Activated CD4-positive, alpha-beta T cell treated with anti-CD3 and anti-CD28 coated beads, Interleukin-2, amount 50 U/mL, for 24 hours (primary cell): ENCODE data around the gene CHSY3.

Experiments
- DNase-seq, 2 donors: peaks; one replicate each; pipeline ENCODE4 v3.0.0-alpha.2; 2020; ENCODE audit warnings: low read depth in 1 of 2, low spot score in 1 of 2

CHSY3 gene

DNA sequence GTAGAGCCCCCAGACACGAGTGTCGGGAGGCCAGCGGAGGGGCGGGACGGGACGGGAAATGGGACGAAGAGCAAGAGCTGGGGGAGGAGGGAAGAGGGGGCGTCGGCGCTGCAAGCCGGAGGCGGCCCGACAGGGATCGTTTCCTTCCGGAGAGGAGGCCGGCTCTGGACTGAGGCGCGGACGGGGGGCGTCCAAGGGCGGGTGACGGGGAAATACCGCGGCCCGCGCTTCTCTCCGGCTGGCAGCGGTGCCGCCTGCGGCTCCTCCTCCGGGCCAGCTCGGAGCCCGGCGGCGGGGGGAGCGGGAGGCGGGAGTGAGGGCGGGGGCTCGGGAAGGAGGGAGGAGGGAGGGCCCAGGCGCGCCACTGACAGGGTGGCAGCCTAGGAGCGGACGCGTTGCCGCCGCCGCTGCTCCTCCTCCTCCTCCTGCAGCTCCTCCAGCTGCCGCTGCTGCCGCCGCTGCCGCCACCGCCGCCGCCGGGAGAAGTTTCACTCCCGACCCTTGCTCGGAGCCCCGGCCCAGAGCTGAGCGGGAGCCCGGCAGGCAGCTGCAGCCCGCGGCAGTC lies at the start of gene CHSY3:
TSS of gene CHSY3 (plus strand) at position 364 of the 565 bp plus-strand sequence.
- DNase-seq = peak in 1 of 2 donors; percentile 13

GRCh38 chr5:129856325-129856724 lies 47.9 kb upstream of the CHSY3 start:
- DNase-seq = no peak

DNA sequence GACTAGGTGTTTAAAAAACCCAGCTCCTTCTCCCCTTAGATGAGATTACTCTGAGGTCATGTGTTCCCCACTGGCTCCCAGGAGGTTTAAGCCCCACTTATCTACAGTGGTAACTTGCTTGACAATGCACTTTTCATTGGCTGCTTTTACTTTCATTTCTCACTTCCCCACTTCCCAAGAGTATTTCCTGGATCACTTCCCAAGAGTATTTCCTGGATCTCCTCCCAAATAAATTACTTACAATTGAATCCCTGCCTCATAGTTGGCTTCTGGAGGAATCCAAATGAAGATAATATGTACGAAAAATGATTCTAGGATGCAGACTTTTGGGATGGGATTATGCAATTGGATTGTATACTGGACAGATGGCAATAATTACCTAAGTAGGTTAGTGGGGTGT lies 47.1 kb upstream of the CHSY3 start:
- no peak for DNase-seq

DNA sequence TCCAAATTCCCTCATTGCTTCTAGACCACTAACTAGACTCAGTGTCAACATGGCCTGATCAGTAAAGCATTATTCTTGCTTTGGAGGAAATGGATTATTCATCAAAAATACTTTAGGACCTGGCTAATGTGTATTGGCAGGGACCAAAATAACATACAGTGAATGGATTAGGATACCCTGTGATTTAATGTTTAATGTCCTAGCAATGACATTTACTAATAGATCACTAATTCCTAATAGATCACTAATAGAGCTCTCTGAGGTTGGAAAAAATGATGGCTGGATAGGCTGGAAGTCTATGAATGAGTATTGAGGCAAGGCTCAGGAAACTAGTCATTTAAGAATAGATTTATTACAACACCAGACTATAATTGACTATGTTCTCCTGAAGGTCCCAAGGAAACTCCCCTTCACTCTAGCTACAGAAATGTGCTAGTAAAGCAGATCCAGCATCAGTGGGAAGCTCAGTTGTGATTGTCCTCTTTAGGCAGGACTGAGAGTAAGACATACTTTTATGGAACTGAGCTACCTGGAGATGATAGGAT lies 46.1 kb upstream of the CHSY3 start:
- DNase-seq = no peak

GRCh38 chr5:129884322-129884721 lies 19.9 kb upstream of the CHSY3 start:
- no peak for DNase-seq

GRCh38 chr5:129899454-129899853 lies 4.8 kb upstream of the CHSY3 start:
- DNase-seq = no peak

DNA sequence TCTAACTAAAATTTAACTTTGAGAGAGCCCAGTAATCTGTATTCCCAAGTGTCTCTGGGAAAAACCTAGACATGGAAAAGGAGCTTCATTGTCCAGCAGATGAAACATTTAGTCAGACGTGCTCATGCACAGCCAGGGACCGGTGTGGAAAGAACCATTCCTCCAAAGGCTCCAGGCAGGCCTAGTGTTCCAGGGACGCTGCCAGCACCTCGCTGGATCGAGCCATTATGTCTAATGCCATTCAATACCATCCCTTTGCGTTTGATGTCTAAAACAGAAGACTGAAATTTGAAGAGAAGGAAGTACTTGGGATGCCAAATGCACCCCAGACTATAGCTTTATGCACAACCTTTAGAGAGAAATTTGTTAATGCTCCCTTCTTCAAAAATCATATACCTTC lies 1.4 kb upstream of the CHSY3 start:
- DNase-seq = no peak

DNA sequence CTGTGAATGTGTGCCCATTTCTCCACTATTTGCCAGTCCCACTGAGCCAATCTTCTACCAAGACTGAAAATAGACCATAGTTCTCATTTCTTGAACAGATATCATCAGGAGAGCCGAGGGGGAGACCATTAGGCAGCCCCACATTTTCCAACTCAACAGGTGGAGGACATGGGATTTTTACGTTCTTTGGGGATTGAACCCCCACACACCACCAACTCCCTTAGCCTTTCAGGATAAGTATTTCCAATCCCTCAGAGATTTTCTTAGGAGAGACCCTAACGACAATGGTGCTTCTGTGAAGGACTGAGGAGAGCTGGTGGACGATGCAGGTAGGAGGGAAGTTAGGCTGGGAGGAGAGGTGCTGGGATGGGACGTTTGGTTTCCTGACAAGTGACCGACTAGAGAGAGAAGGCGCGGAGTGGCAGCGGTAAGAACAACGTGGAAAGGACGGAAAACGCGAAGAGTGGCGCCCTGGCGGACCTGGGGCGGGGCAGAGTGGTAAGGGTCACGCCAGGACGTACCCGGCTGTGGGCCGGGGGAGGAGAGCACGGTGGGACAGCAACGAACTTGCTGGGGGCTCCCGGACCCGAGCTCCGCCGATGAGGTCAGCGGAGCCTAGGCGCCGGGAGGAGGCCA lies 681 bp upstream of the CHSY3 start:
- no peak for DNase-seq

GRCh38 chr5:129904667-129905472 lies 605 bp downstream of the CHSY3 start:
- DNase-seq = no peak

- DNase-seq = no peak
Observed at GRCh38 chr5:129905473-129906176, 1.4 kb downstream of the CHSY3 start.

- DNase-seq = no peak
Observed at GRCh38 chr5:129906177-129906887, 2.1 kb downstream of the CHSY3 start.

- DNase-seq = no peak
Observed at GRCh38 chr5:129909225-129909624, 5.0 kb downstream of the CHSY3 start.

DNA sequence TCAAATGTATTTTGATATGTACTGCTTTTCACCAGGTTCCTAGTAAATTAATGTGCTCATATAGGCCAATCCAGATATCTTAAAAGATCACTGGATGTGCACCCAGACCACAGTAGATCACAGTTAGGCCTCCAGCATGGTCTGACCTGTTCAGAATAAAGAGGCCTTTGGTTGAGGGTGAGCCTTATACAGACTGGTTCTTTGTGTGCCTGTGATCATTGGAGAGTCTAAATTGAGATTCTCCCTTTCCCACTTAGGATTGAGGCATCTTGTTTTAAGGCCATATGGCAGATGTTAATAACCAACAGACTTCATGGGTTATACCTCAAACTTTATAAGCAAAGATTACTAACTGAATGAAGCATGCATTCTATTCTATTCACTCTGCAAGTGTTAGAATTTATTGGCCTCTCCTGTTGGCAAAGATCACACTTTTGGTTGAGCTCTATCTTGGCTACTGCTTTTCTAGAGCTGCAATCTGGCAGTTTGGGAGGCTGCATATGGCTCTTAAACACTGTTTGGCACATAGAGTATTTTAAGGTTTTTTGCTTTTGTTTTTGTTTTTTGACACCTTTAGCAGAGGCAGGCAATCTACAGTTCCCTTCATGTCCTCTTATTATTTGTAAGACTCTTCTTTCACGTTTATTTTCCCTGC lies 8.5 kb downstream of the CHSY3 start:
- DNase-seq = no peak

DNA sequence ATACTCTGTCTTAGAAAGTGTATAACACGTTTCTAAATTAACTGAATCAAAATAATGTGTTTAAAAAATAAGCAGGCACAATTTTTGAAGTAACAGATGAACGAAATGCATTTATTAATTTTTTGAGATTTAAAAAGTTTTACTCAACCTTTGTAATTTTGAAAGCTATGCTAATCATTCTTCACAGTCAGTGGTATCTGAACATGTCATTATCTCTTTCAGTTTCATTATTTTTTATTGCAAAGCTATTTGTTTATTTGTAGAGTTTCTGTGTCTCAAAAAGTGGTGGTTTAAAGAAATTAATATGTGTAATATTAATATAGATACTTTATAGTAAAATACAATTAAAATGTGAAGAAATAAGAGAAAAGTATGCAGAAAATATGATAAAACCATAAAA lies 11.2 kb downstream of the CHSY3 start:
- no peak for DNase-seq

DNA sequence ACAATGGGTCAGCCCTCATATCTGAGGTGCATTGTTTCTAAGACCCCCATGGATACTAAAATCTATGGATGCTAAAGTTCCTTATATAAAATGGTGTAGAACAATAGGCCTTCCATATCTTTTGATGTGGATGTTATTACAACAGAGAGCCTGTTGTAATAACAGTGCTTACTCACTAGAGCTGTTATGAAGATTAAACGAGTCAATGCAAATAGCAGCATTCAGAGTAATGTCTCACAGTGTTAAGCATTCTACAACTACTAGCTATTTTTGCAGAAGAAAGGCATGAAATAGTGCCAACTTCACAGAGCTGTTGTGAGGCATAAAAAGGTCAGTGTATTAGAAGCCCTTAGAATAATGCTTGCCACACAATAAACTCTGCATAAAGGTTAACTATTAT lies 13.0 kb downstream of the CHSY3 start:
- no peak for DNase-seq

DNA sequence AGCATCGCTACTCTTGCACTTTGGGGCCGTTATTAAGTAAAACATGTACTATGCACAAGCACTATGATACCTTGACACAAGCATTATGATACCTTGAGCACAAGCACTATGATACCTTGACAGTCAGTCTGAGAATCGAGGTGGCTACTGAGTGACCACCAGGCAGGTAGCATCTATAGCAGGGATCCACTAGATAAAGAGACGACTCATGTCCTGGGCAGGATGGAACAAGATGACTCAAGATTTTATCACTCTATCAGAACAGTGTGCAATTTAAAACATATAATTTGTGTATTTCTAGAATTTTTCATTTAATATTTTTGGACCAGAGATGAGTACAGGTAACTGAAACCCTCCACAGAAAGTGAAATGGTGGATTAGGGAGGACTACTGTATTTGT lies 16.9 kb downstream of the CHSY3 start:
- DNase-seq = no peak

- DNase-seq = no peak
Observed at GRCh38 chr5:129930221-129930620, 26.0 kb downstream of the CHSY3 start.

GRCh38 chr5:129935626-129936025 lies 31.4 kb downstream of the CHSY3 start:
- no peak for DNase-seq

- no peak for DNase-seq
Observed at GRCh38 chr5:129938077-129938476, 33.8 kb downstream of the CHSY3 start.

DNA sequence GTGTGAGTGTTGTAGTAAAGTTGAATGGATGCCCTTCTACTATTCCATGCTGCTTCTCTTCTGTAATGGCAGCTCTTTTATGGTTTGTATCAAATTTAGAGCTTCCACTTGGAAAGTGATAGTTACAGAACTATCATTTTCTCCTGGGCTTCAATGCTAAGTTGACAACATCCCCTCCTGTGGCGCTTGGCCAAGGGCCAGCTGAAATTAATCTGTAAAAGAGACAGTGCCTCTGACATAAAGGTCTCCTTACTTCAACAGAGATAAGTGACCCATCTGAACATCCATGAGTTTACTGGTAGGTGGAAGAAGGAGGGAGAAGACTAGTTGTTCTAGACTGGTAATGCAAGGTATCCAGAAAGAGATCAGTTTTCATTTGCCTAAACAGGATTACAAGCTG lies 39.7 kb downstream of the CHSY3 start:
- DNase-seq = no peak
